ENCODE measurements around the gene TRNP1. TPM values are rescaled to one million over a fixed set of nuclear protein-coding genes. Genes with fewer than 3 reads are reported as not detected.

TRNP1 gene
- total and polyA plus RNA-seq, 2 of the 4 experiments (the other 2 are of a cell fraction), result 63.3 to 91.6 TPM

- H3K23ac ChIP-seq (ENCODE audit: low read depth, low read length), result no peak overlapping the region
- no peaks in the 10 kb centered on the region for H3K9me3 ChIP-seq (ENCODE audit: control insufficient read depth, insufficient read depth, low read length)
- no peak overlapping the region for H4K5ac ChIP-seq (ENCODE audit: low read depth, low read length)
- no peaks in the 10 kb centered on the region for H3K79me1 ChIP-seq (ENCODE audit: low read depth in 1 of 2, low read length in 2 of 2)
- intact Hi-C loops (cut with micrococcal nuclease) (no loop called here), in situ Hi-C loops (cut with MboI; ENCODE audit: low sequenced_read_pairs) (no loop called here), dilution Hi-C loops (cut with HindIII; ENCODE audit: low sequenced_read_pairs, unreplicated experiment) (no loop called here)
- H2AFZ ChIP-seq (replicated peaks; ENCODE audit: low read length, poor library complexity), result peak overlapping the region; percentile 2
- DNase-seq (no peak), ATAC-seq (ENCODE audit: low read depth) (no peak)
- H3K4me2 ChIP-seq (ENCODE audit: low read depth, low read length), result no peak overlapping the region
- no peaks in the 10 kb centered on the region for H3K27me3 ChIP-seq (ENCODE audit: control insufficient read depth, insufficient read depth, low read length)
- CTCF ChIA-PET, result no interaction called here
- no peak overlapping the region for H3K18ac ChIP-seq (ENCODE audit: low read depth, low read length)
- H3K4me3 ChIP-seq (ENCODE audit: insufficient read depth, low read depth, low read length), result no peak overlapping the region
- WGBS, 2 experiments (ENCODE audit: extremely low coverage in 2 of 2, insufficient read length in 1 of 2), result 83% methylated on average over 1 of the region's 2 CpGs; no CpG with 5 or more reads in 1 of the 2 experiments
- no peaks in the 10 kb centered on the region for H3K36me3 ChIP-seq (ENCODE audit: control insufficient read depth, insufficient read depth, low read length)
- no peak overlapping the region for H2BK5ac ChIP-seq (ENCODE audit: low read depth, low read length, poor library complexity, severe bottlenecking)
- no peaks in the 10 kb centered on the region for H4K20me1 ChIP-seq (ENCODE audit: insufficient read depth, low read length)
- H3K56ac ChIP-seq (ENCODE audit: extremely low read depth, insufficient read depth, low read length), result no peak overlapping the region
- H3K14ac ChIP-seq (replicated peaks; ENCODE audit: low read depth, low read length), result no peak overlapping the region
- H2BK120ac ChIP-seq (ENCODE audit: low read depth, low read length), result no peak overlapping the region
- H4K8ac ChIP-seq (ENCODE audit: low read depth in 2 of 2, low read length in 2 of 2), result no peak overlapping the region
- H2BK15ac ChIP-seq (ENCODE audit: low read depth, low read length), result no peak overlapping the region
- H2AK9ac ChIP-seq (replicated peaks; ENCODE audit: low read depth, low read length, poor library complexity), result no peak overlapping the region
- no peak overlapping the region for H3K4ac ChIP-seq (ENCODE audit: low read depth, low read length)
- H3K4me1 ChIP-seq (ENCODE audit: control insufficient read depth, insufficient read depth, low read length), result 0 out of 2 replicates have a peak, but pooled peaks cover 2% of the 10 kb centered on the region
- H2AK5ac ChIP-seq (ENCODE audit: low read depth, low read length), result peak overlapping the region; percentile 60; the same call in 1 of the 2 replicates
- BruUV-seq (replicated peaks), result no TSS peak
- H3K9me1 ChIP-seq (ENCODE audit: insufficient read depth, low read length), result no peaks in the 10 kb centered on the region; the same call in 1 of the 2 replicates
- H4K91ac ChIP-seq (ENCODE audit: insufficient read depth, low read depth, low read length), result no peak overlapping the region
- H3K9ac ChIP-seq (ENCODE audit: low read depth, low read length), result no peak overlapping the region
- TF ChIP-seq NFE2L2 (IDR thresholded peaks at IDR 0.05; ENCODE audit: low read depth, low read length) (no peak), MAFK (IDR thresholded peaks at IDR 0.05; ENCODE audit: low read depth, low read length) (no peak), SMC3 (IDR thresholded peaks at IDR 0.05; ENCODE audit: low read depth, low read length) (no peak), MAZ (IDR thresholded peaks at IDR 0.05; ENCODE audit: borderline replicate concordance, low read depth, low read length) (no peak), POLR2A (IDR thresholded peaks at IDR 0.05; ENCODE audit: low read depth, low read length) (no peak), CEBPB (IDR thresholded peaks at IDR 0.05; ENCODE audit: low read depth, low read length) (no peak), MXI1 (IDR thresholded peaks at IDR 0.05; ENCODE audit: borderline replicate concordance, low read depth, low read length) (no peak), CHD1 (IDR thresholded peaks at IDR 0.05; ENCODE audit: low read depth, low read length) (no peak), RFX5 (IDR thresholded peaks at IDR 0.05; ENCODE audit: low read depth, low read length) (no peak), RCOR1 (IDR thresholded peaks at IDR 0.05; ENCODE audit: insufficient replicate concordance, low read length) (no peak)
- TF ChIP-seq, protein P1, sequence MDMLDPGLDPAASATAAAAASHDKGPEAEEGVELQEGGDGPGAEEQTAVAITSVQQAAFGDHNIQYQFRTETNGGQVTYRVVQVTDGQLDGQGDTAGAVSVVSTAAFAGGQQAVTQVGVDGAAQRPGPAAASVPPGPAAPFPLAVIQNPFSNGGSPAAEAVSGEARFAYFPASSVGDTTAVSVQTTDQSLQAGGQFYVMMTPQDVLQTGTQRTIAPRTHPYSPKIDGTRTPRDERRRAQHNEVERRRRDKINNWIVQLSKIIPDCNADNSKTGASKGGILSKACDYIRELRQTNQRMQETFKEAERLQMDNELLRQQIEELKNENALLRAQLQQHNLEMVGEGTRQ (IDR thresholded peaks at IDR 0.05; ENCODE audit: low read depth, low read length), result no peak
- TF ChIP-seq, protein P2, sequence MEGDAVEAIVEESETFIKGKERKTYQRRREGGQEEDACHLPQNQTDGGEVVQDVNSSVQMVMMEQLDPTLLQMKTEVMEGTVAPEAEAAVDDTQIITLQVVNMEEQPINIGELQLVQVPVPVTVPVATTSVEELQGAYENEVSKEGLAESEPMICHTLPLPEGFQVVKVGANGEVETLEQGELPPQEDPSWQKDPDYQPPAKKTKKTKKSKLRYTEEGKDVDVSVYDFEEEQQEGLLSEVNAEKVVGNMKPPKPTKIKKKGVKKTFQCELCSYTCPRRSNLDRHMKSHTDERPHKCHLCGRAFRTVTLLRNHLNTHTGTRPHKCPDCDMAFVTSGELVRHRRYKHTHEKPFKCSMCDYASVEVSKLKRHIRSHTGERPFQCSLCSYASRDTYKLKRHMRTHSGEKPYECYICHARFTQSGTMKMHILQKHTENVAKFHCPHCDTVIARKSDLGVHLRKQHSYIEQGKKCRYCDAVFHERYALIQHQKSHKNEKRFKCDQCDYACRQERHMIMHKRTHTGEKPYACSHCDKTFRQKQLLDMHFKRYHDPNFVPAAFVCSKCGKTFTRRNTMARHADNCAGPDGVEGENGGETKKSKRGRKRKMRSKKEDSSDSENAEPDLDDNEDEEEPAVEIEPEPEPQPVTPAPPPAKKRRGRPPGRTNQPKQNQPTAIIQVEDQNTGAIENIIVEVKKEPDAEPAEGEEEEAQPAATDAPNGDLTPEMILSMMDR (conservative IDR thresholded peaks at IDR 0.05; ENCODE audit: low read depth, low read length), result no peak
- POLR2A ChIA-PET (ENCODE audit: unreplicated experiment), result no interaction called here
- no peak overlapping the region for H2BK20ac ChIP-seq (ENCODE audit: low read depth, low read length)
- H3K27ac ChIP-seq (ENCODE audit: insufficient read depth, low read length), result no peak overlapping the region
These were observed 14.6 kb upstream of the TRNP1 start for GRCh38 chr1:26978901-26979300.
